Fibroblast of peridontal ligament (primary cell): Measurements from ENCODE around the gene ILRUN.
"Not testable (repeated sequence)": the region's sequence is repeated elsewhere in the genome, so short reads cannot be mapped to it uniquely, and the experiment has no call there.

Experiments
- DNase-seq: peaks from one replicate; pipeline ENCODE4 v3.0.0-alpha.2; 2010; ENCODE audit errors: extremely low read depth

Gene ILRUN

DNA sequence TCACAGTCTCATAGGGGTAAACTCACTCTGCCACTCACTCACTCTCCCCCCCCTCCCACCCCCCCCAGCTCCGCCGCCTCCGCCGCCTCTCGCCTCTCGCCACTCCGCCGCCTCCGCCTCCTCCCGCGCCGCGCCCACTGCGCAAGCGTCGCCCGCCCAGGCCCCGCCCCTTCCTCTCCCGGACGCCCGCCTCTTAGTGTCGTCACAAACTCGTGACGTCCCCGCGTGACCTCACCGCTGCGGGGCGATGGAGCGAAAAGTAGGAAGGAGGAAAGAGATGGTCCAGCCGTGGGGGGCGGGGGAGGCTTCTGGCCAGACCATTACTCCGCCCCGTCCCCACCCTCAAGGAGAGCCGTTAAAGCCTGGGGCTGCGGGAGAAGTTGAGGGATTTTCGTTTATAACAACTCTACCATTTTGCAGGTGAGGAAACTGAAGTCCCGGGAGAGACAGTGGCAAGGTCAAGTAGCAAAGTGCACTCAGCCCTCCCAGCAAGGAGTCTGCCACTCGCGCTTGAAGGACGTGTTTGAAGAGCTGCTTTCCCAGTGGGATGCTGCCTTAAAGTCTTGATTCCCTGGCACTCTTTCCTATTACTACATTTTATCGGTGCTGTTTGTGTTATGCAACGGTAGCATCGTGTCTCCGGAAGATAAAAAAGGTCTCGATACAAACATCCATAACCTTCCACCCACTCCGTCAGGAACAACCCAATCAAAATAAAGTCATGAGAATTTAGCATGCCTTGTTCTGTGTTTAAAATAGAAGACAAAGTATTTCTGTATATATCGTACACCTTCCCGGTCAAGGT lies at the start of gene ILRUN:
ILRUN (minus strand) TSS at position 29 of the 805 bp plus-strand sequence. CDS start 164 bp downstream, outside the sequence.
- DNase-seq = peak; percentile 93

DNA sequence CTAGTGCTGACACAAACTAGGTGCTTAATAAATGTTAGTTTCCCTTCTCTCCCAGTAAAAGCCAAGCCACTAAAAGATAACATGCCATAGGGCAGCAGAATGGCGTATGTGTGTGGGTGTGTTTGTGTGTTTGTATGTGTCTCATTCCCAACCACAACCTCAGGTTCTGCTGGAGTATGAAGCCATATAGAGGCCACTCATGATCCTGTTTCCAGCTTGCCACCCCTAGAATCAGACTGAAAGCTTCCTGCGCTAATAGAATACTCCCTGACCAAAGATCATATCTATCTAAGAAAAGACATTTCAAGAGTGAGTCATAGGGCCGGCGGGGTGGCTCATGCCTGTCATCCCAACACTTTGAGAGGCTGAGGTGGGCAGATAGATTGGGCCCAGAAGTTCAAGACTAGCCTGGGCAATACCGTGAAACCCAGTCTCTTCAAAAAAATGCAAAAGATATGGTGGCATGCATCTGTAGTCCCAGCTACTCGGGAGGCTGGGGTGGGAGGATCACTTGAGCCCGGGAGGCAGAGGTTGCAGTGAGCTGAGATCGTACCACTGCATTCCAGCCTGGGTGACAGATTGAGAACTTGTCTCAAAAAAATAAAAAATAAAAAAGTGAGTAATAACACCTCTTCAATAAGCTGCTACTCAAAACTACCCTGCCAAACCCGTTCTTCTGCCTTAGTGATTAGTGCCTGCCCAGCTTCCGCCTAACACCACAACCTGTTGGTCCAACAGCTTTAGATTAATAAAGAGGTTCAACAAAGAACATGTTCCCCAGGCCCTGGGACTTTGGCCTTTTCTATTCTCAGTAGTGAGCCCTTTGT lies 48.9 kb upstream of the ILRUN start:
- no peak for DNase-seq

DNA sequence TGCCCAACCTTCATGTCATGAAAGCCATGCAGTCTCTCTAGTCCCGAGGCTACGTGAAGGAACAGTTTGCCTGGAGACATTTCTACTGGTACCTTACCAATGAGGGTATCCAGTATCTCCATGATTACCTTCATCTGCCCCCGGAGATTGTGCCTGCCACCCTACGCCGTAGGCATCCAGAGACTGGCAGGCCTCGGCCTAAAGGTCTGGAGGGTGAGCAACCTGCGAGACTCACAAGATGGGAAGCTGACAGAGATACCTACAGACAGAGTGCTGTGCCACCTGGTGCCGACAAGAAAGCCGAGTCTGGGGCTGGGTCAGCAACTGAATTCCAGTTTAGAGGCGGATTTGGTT lies 47.7 kb upstream of the ILRUN start:
- DNase-seq = not testable (repeated sequence)

- DNase-seq = no peak
These were observed 47.2 kb upstream of the ILRUN start for GRCh38 chr6:34743625-34744293.

DNA sequence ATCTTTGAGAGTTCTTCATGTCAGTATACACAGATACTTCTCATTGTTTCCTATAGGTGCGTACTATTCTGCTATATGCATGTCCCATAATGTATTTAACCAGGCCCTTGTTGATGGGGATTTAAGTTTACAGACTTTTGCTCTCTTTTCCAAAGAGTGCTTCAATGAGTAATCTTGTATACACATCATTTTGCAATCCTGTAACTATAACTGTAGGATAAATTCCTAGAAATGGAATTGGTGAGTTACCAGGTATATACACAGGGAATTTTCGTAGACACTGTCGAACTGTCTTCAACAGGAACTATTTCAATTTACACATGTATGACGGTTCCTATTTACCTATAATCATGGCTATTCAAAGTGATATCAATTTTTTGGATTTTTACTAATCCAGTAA lies 45.5 kb upstream of the ILRUN start:
- DNase-seq = no peak

- DNase-seq = no peak
These were observed 40.3 kb upstream of the ILRUN start for GRCh38 chr6:34736823-34737222.

DNA sequence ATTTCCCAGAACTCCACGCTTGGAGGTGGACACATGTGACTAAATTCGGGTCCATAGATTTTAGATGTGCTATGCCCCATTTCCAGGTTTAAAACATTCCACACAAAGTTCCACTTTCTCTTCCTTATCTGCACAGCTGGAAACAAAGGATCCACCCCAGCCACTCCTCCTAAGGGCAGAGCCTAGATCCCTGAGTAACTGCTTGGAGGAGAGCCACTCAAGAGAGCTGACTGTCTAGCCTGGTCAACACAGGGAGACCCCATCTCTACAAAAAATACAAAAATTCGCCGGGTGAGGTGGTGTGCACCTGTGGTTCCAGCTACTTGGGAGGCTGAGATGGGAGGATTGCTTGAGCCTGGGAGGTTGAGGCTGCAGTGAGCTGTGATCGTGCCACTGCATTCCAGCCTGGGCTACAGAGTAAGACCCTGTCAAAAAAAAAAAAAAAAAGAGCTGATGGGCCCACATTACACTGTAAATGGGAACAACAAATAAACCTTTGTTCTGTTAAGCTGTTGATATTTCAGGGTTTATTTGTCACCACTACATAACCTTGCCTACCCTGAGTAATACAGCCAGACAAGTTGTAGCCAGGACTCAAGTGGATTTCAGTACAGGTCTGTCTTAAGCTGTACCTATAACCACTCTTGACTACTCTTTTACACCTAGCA lies 35.0 kb upstream of the ILRUN start:
- DNase-seq = no peak

- peak; percentile 8 for DNase-seq
These were observed 33.3 kb upstream of the ILRUN start for GRCh38 chr6:34729631-34730470.

DNA sequence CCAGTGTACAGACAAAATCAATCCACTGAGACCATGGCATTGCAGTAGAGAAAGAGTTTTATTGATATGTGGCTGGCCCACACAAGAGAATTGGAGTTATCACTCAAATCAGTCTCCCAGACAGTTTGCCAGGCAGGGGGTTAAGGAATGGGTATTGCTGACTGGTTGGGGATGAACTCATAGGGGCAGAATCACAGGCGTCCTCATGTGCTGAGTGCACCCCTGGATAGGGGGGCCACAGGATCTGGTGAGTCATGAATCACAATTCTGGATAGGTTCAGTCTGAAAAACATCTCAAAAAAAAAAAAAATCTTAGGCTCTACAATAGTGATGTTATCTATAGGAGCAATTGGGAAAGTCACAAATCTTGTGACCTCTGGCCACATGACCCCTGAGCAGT lies 29.5 kb upstream of the ILRUN start:
- no peak for DNase-seq

GRCh38 chr6:34723203-34723602 lies 26.6 kb upstream of the ILRUN start:
- peak; percentile 45 for DNase-seq

DNA sequence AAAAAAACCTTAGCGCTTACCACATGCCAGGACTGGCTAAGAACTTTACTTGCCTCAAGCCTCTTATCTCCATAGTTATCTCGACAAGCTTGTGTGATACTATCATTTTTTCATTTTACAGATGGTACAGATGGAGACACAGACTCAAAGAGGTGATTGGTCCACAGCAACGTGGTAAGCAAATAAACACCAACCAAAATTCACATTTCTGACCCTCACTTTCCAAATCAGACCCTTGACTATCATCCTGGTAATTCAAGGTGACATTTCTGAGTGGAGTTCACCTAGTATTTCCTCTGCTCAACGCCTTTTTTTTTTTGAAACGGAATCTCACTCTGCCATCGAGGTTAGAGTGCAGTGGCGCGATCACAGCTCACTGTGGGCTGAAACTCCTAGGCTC lies 25.9 kb upstream of the ILRUN start:
- DNase-seq = no peak

DNA sequence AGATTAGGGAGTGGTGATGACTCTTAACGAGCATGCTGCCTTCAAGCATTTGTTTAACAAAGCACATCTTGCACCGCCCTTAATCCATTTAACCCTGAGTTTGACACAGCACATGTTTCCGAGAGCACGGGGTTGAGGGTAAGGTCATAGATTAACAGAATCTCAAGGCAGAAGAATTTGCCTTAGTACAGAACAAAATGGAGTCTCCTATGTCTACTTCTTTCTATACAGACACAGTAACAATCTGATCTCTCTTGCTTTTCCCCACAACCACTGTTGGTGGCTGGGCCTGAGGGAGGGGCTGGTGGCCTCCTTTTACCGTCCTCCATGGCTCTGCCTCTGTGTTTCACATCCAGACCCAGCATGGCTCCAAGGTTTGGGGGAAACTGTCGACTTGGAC lies 23.6 kb upstream of the ILRUN start:
- DNase-seq = not testable (repeated sequence)

DNA sequence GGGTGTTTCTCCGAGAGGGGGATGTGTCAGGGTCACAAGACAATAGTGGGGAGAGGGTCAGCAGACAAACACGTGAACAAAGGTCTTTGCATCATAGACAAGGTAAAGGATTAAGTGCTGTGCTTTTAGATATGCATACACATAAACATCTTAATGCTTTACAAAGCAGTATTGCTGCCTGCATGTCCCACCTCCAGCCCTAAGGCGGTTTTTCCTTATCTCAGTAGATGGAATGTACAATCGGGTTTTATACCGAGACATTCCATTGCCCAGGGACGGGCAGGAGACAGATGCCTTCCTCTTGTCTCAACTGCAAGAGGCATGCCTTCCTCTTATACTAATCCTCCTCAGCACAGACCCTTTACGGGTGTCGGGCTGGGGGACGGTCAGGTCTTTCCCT lies 23.1 kb upstream of the ILRUN start:
- not testable (repeated sequence) for DNase-seq

- DNase-seq = no peak
These were observed 22.4 kb upstream of the ILRUN start for GRCh38 chr6:34718976-34719375.

DNA sequence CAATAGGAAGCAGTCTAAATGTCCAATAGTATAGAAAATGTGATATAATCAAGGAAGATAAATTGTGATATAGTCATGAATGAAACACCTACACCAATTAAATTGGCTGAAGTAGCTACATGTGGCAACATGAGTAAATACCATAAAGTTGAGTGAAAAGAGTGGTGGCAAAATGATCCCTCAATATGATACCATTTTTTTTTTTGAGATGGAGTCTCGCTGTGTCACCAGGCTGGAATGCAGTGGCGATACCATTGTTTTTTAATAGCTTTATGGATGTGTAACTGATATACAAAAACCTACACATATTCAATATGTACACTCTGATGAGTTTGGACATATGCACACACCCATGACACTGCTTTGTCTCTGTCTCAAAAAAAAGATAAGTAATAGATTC lies 20.9 kb upstream of the ILRUN start:
- DNase-seq = no peak

DNA sequence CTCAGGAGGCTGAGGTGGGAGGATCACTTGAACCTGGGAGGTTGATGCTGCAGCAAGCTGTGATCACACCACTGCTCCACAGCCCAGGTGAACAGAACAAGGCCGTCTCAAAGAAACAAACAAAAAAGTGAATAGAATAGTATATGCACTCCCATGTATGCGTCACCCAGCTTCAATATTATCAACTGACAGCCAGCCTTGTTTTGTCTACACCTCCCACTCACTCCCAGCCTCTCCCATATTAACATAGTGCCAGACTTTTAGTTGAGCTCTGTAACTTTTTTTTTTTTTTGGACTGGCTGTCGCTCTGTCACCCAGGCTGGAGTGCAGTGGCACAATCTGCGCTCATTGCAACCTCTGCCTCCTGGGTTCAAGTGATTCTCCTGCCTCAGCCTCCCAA lies 18.1 kb upstream of the ILRUN start:
- no peak for DNase-seq

DNA sequence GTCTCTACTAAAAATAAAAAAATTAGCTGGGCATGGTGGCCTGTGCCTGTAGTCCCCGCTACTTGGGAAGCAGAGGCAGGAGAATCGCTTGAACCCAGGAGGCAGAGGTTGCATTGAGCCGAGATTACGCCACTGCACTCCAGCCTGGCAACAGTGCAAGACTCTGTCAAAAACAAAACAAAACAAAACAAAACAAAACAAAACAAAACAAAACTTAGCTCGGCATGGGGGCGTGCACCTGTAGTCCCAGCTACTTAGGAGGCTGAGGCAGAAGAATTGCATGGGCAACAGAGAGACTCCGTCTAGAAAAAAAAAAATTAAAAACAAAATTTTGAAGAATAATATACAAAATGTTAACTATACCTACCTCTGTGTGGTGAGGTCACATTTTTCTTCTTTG lies 16.3 kb upstream of the ILRUN start:
- DNase-seq = not testable (repeated sequence)

- peak; percentile 76 for DNase-seq
These were observed 12.8 kb upstream of the ILRUN start for GRCh38 chr6:34709386-34709785.

- no peak for DNase-seq
These were observed 8.7 kb upstream of the ILRUN start for GRCh38 chr6:34705241-34705640.

GRCh38 chr6:34701199-34701598 lies 4.6 kb upstream of the ILRUN start:
- no peak for DNase-seq
